ENCODE measurements around the gene MINDY4B. TPM values are rescaled to one million over a fixed set of nuclear protein-coding genes. Genes with fewer than 3 reads are reported as not detected.

The MINDY4B gene
- total and polyA plus RNA-seq, 2 of the 4 experiments (the other 2 are of a cell fraction), result not detected

DNA sequence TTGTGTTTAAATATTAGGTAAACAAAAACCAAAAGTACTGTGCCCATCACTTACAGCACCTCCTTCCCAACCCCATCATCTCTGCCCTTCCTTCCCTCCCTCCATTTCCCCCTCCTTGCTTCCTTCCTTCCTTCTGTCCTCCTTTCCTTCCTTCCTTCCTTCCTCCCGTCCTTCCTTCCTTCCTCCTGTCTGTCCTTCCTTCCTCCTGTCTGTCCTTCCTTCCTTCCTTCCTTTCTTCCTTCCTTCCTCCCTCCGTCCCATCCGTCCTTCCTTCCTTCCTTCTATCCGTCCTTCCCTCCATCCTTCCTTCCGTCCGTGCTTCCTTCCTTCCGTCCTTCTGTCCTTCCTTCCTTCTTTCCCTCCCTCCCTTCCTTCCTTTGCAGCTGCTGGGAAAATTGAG, 74.5 kb downstream of the MINDY4B start:
- intact Hi-C loops (cut with micrococcal nuclease) (loop anchor here (5.0 kb wide), 1 partner anchor 52 kb away; no protein-coding TSS in a partner anchor), dilution Hi-C loops (cut with HindIII; ENCODE audit: low sequenced_read_pairs, unreplicated experiment) (no loop called here), in situ Hi-C loops (cut with MboI; ENCODE audit: low sequenced_read_pairs) (no loop called here)
- Histone ChIP-seq H2AFZ (replicated peaks; ENCODE audit: low read length, poor library complexity) (no peak overlapping the region), H3K4me1 (ENCODE audit: control insufficient read depth, insufficient read depth, low read length) (no peaks in the 10 kb centered on the region), H3K79me1 (ENCODE audit: low read depth in 1 of 2, low read length in 2 of 2) (no peaks in the 10 kb centered on the region), H3K4me3 (ENCODE audit: insufficient read depth, low read depth, low read length) (no peak overlapping the region), H3K36me3 (ENCODE audit: control insufficient read depth, insufficient read depth, low read length) (no peaks in the 10 kb centered on the region), H2BK120ac (ENCODE audit: low read depth, low read length) (no peak overlapping the region), H3K27ac (ENCODE audit: insufficient read depth, low read length) (no peak overlapping the region), H3K27me3 (ENCODE audit: control insufficient read depth, insufficient read depth, low read length) (peaks cover 13% of the 10 kb centered on the region), H4K5ac (ENCODE audit: low read depth, low read length) (no peak overlapping the region), H3K56ac (ENCODE audit: extremely low read depth, insufficient read depth, low read length) (no peak overlapping the region), H2BK5ac (ENCODE audit: low read depth, low read length, poor library complexity, severe bottlenecking) (no peak overlapping the region), H2BK20ac (ENCODE audit: low read depth, low read length) (no peak overlapping the region), H2AK5ac (ENCODE audit: low read depth, low read length) (no peak overlapping the region), H3K9ac (ENCODE audit: low read depth, low read length) (no peak overlapping the region), H2AK9ac (replicated peaks; ENCODE audit: low read depth, low read length, poor library complexity) (no peak overlapping the region), H3K9me1 (ENCODE audit: insufficient read depth, low read length) (no peaks in the 10 kb centered on the region), H4K8ac (ENCODE audit: low read depth in 2 of 2, low read length in 2 of 2) (no peak overlapping the region), H3K14ac (replicated peaks; ENCODE audit: low read depth, low read length) (no peak overlapping the region), H3K9me3 (ENCODE audit: control insufficient read depth, insufficient read depth, low read length) (no peaks in the 10 kb centered on the region), H3K23ac (ENCODE audit: low read depth, low read length) (no peak overlapping the region), H3K4ac (ENCODE audit: low read depth, low read length) (no peak overlapping the region), H4K20me1 (ENCODE audit: insufficient read depth, low read length) (no peaks in the 10 kb centered on the region), H3K18ac (ENCODE audit: low read depth, low read length) (no peak overlapping the region), H4K91ac (ENCODE audit: insufficient read depth, low read depth, low read length) (no peak overlapping the region), H3K4me2 (ENCODE audit: low read depth, low read length) (no peak overlapping the region), H2BK15ac (ENCODE audit: low read depth, low read length) (no peak overlapping the region)
- no peak for ATAC-seq (ENCODE audit: low read depth)
- 62 to 100% methylated on average over 4 to 6 of the region's 7 CpGs for WGBS, 2 experiments (ENCODE audit: extremely low coverage in 2 of 2, insufficient read length in 1 of 2)
- no peak for TF ChIP-seq MAFK (IDR thresholded peaks at IDR 0.05; ENCODE audit: low read depth, low read length)
- TF ChIP-seq RFX5 (IDR thresholded peaks at IDR 0.05; ENCODE audit: low read depth, low read length), result no peak
- no peak for TF ChIP-seq CHD1 (IDR thresholded peaks at IDR 0.05; ENCODE audit: low read depth, low read length)
- TF ChIP-seq MXI1 (IDR thresholded peaks at IDR 0.05; ENCODE audit: borderline replicate concordance, low read depth, low read length), result no peak
- TF ChIP-seq RAD21 (IDR thresholded peaks at IDR 0.05; ENCODE audit: low read length), result no peak
- TF ChIP-seq SMC3 (IDR thresholded peaks at IDR 0.05; ENCODE audit: low read depth, low read length), result no peak
- TF ChIP-seq, protein P1, sequence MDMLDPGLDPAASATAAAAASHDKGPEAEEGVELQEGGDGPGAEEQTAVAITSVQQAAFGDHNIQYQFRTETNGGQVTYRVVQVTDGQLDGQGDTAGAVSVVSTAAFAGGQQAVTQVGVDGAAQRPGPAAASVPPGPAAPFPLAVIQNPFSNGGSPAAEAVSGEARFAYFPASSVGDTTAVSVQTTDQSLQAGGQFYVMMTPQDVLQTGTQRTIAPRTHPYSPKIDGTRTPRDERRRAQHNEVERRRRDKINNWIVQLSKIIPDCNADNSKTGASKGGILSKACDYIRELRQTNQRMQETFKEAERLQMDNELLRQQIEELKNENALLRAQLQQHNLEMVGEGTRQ (IDR thresholded peaks at IDR 0.05; ENCODE audit: low read depth, low read length), result no peak
- TF ChIP-seq POLR2A (IDR thresholded peaks at IDR 0.05; ENCODE audit: low read depth, low read length), result no peak
- TF ChIP-seq RCOR1 (IDR thresholded peaks at IDR 0.05; ENCODE audit: insufficient replicate concordance, low read length), result no peak
- TF ChIP-seq, protein P2, sequence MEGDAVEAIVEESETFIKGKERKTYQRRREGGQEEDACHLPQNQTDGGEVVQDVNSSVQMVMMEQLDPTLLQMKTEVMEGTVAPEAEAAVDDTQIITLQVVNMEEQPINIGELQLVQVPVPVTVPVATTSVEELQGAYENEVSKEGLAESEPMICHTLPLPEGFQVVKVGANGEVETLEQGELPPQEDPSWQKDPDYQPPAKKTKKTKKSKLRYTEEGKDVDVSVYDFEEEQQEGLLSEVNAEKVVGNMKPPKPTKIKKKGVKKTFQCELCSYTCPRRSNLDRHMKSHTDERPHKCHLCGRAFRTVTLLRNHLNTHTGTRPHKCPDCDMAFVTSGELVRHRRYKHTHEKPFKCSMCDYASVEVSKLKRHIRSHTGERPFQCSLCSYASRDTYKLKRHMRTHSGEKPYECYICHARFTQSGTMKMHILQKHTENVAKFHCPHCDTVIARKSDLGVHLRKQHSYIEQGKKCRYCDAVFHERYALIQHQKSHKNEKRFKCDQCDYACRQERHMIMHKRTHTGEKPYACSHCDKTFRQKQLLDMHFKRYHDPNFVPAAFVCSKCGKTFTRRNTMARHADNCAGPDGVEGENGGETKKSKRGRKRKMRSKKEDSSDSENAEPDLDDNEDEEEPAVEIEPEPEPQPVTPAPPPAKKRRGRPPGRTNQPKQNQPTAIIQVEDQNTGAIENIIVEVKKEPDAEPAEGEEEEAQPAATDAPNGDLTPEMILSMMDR (conservative IDR thresholded peaks at IDR 0.05; ENCODE audit: low read depth, low read length), result no peak
- no peak for TF ChIP-seq FOS (IDR thresholded peaks at IDR 0.05; ENCODE audit: low read depth, low read length)
- no peak for TF ChIP-seq NFE2L2 (IDR thresholded peaks at IDR 0.05; ENCODE audit: low read depth, low read length)
- TF ChIP-seq, protein P3, sequence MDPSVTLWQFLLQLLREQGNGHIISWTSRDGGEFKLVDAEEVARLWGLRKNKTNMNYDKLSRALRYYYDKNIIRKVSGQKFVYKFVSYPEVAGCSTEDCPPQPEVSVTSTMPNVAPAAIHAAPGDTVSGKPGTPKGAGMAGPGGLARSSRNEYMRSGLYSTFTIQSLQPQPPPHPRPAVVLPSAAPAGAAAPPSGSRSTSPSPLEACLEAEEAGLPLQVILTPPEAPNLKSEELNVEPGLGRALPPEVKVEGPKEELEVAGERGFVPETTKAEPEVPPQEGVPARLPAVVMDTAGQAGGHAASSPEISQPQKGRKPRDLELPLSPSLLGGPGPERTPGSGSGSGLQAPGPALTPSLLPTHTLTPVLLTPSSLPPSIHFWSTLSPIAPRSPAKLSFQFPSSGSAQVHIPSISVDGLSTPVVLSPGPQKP (IDR thresholded peaks at IDR 0.05; ENCODE audit: borderline replicate concordance, low read depth, low read length), result no peak
- CTCF ChIA-PET, result interaction anchor here (0.5 to 0.8 kb wide), 4 partner anchors 18 to 127 kb away, joined by 3 to 5 read pairs (median 3); partner anchors contain the start of gene ERICH6
- DNase-seq, result no peak
- POLR2A ChIA-PET (ENCODE audit: unreplicated experiment), result no interaction called here
- BruUV-seq (replicated peaks), result no TSS peak
